GM21381 (cell line): ENCODE results near the gene RBM20.
"Not testable (repeated sequence)": the region's sequence is repeated elsewhere in the genome, so short reads cannot be mapped to it uniquely, and the experiment has no call there.

ENCODE experiments used
- ATAC-seq: cut with Tn5 transposase; IDR thresholded peaks from one replicate; pipeline ENCODE4 v1.9.1; 2021; ENCODE audit warnings: mild to moderate bottlenecking, moderate library complexity; ENCODE audit not compliant: unreplicated experiment

Gene RBM20

DNA sequence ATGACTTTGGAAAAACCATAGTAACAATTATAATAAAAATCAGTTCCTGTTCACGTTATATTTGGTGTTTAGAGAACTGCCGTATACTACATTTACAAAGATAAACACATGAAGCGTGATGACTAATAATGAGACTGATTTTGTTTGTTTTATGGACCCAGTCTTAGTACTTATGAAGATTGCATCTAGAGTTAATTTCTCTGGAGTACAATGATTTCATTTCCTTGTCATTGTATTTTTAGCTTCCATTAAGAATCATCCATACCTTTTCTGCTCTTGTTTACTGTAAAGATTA is 2.9 kb downstream of the RBM20 start:
- no peak for ATAC-seq

DNA sequence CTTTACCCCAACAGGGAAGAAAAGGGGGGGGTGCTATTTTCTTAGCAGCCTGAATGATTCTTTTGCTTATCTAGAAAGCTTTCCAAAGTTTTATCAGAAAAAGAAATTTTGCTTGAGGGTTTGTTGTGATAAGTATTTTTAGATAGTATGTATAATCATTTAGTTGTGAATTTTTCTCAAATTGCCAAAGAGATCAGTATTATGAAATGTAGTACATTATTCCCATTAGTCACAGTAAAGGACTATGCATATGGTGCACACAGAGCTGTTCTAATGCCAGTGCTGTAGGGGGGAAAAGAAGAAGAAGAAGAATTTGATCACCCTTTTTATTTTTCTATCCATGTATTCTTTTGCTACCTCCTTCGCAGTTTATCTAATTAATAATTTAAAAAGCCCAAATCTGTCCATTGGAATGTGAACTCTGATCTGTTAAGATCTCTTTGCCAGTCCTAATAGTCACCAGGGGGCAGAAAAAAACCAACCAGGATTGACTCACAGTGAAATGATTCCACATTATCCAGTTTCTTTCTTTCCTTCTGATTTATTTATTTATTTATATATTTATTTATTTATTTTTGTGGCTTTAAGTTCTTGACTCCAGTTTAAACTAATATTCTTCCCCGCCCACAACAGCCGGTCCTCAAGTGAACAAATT is 4.7 kb downstream of the RBM20 start:
- no peak for ATAC-seq

DNA sequence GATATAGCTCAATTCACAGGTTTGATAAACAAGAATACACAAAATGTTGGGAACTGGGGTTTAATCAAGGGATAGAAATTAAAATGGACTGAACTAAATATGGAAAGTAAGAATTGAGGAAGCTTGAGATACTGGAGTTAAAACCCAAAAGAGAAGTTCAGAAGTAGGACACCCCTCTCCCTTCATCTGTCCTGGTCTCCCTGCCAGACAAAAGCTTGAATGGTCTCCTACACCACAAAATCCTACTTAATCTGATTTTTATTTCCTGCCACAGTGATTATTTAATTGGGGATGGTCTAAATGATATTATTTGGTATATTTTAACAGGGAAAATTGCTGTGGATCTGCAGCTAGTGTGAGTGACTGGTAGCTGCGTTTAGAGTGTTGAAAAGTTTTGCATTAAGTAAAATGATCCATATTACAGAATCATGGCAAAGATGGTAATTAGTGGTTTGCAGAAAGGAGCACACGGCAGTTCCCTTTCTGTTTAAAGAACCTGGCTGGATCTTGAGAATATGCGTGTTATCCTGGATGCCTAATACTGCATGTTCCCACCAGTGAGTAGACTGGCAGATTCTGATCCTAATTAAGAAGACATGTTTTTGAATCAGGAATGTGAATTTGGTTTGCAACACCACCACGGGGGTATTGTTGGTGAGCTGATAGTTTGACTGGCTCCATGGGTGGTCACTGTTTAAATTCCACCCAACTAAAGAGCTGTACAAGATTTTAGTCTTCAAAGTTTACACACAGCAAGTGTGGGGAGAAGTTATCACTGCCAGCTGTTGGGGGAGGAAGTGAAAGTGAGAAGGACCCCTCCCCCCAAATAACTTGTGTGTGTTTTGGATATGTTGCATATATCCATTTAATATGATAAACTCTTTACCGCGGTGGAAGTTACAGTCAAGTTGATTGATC is 5.5 kb downstream of the RBM20 start:
- no peak for ATAC-seq

DNA sequence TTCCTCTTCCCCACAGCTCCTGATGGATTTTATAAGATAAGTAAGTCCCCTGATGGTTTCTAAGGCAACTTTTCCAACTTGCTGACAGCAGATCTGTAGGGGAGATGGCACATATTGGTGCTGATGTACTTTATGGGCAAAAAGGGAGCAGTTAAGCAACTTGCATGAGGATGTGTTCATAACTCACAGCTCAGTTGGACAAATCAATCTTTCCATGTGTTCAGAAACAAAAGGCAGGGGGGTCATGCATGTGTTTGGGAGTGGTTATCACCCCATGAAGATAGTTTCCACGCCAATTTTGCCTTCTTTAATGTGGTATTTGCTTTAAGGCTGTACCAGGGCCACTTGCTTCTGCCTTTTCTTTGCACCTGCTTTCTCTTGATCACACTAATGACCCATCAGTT is 6.1 kb downstream of the RBM20 start:
- no peak for ATAC-seq

DNA sequence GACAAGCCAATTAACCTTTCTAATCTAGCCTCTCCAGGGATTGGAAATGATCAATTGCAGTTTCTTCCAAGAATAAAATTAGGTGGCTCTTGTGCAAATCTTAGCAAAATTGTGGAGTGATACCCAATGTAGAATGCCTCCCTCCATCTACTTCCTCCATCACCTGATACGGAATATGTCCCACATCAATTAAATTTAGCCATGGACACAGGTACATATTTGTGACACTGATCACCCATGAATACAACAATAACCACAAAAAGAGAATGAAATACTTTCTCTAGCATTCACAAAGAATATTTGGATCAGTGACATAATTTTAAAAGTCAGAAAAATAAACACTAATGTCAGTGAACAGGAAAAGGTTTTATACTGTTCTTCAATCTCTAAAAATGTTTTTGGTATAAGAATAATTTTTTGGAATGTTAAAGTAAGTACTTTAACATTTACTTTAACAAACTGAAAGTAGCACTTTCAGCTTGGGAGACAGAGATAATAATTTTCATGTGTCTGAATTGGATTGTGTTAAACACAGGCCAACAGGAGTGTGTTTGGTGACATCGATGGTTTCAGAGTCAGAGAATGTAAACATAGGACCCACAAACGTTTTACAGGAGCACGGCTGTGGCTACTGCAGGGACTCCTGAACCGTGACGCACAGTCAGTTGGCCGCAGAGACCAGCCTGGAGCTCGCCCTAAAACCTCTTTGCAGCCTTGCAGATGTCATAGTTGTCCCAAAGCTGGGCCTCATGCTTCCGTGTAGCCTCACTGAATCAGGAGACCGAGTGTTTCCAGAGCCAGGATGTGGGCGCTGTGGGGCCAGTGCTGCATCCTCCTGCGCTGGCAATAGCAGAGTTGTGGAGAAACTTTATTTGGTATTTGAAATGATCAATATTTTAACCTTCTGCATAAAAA is 7.2 kb downstream of the RBM20 start:
- peak; percentile 59 for ATAC-seq

DNA sequence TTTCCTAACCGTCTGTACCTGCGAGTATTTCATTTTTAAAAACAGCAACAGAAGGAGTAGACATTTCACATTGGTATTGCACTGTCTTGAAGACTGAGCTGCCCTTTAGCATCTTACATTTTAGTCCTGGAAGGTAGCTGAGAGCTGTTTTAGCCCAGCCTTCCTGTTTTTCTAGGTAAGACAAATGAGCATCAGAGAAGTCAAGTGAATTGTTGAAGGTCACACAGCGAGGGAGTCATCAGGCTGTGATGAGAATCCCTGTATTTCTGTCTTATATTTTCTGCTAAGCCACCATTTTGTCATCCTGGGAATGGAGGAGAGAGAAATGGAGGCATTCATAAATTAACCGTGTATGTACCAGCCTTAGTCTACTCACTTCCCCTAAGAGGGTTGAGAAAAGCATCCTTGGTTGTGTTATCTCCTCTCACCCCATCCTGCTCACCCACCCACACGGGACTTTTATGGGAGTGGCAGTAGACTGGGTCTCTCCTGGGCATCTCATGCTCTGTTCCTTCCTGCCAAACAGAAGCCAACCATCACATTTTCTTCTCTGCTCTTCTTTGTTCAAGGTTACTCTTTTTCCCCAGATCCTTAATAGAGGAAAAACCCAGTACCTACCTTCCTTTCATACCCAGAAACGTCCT is 8.5 kb downstream of the RBM20 start:
- no peak for ATAC-seq

DNA sequence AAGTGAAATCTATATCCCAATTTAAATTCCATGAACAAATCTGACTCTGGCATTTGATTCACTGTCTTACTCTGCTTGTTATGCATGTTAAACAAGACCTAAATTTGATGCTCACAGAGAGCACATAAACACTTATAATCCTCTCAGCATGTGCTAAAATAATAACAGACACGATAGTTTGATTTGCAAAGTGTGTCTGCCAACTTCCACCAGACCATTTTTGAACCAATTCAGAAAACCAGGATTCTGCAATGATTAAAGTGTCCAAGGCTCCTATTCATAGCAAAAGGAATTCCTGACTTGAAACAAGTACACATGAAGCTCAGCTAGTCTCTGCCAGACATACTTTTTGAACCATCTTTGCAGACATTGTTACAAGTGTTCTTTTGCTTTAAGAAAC is 11.2 kb downstream of the RBM20 start:
- no peak for ATAC-seq

DNA sequence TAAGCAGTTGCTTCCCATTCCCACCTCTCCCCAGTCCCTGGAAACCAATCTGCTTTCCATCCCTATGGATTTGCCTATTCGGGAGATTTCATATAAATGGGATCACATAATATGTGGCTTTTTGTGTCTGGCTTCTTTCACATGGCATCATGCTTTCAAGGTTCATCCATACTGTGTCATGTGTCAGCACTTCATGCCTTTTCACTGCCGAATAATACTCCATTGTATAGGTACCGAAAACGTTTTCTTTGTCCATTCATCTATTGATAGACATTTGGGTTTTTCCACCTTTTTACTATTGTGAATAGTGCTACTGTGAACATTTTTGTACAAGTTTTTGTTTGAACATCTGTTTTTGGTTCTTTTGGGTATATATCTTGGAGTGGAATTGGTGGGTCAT is 12.5 kb downstream of the RBM20 start:
- no peak for ATAC-seq

DNA sequence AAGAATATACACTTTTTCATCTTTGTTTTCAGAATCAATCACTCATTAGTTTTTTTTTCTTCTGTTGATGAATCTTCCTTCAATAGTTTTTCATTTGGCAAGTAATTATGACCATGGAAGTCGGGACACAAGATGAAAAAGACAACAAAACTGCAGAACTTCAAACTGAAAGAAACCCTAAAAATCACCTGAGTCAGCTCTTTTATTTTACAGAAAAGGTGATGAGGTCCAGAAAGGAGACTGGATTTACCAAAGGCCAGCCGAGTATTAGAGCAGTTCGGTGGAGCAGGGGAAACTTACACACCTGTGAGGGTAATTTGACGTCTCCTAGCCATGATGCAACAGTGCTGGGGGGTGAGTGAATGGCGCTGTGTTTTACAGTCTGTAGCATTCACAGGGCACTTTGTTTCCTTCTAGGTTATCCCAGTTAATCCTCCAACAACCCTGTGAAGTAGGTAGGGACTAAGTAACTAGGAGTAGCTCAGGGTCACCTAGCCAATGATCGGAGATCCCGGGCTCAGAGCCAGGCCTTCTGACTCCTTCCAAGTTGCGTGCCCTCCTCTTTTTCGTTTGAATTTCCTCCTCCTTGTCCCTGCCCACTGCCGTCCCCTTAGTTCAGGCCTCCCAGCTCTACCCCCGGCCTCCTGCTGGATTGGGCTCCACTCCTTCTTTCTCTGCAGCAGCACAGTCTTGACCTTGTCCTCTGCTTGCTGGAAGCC is 14.0 kb downstream of the RBM20 start:
- no peak for ATAC-seq

DNA sequence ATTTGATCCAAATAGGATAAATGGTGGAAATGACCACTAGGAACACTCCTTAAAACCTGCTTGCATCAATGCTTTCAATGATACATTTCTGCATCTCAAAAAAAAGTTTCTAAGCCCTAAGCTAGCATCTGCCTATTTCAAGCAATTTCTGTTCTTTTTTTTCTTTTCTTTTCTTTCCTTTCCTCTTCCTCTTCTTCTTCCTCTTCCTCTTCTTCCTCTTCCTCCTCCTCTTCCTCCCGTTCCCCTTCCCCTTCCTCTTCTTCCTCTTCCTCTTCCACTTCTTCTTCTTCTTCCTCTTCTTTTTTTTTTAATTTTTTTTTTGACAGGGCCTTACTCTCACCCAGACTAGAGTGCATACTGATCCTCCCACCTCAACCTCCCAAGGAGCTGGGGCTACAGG is 15.4 kb downstream of the RBM20 start:
- no peak for ATAC-seq

DNA sequence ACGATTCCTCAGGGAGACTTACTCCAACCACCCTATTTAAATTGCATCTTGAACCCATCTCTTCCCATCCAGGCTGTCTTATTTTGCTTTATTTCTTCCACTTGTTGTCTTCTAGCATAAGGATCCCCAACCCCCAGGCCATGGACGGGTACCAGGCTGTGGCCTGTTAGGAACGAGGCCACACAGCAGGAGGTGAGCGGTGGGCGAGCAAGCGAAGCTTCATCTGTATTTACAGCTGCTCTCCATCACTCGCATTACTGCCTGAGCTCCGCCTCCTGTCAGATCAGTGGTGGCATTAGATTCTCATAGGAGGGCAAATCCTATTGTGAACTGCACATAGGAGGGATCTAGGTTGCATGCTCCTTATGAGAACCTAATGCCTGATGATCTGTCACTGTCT is 16.2 kb downstream of the RBM20 start:
- ATAC-seq: not testable (repeated sequence)

DNA sequence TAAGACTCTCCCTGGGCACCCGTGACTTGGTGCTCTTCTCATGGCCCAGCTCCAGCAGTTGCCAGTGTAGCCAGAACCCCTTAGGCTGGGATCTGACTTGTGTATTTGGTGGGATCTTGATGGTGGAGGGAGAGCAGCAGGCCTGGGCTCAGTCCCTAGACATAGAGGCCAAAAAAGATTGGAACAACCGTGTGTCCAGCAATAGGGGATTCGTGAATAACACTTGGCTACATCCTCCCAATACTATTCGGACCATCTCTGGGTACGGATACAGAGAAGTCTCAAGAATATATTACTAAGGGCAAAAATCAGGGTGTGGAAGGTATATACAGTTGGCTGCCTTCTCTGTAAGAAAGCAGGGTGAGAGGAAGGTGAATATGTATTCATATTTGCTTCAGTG is 17.2 kb downstream of the RBM20 start:
- ATAC-seq: no peak

DNA sequence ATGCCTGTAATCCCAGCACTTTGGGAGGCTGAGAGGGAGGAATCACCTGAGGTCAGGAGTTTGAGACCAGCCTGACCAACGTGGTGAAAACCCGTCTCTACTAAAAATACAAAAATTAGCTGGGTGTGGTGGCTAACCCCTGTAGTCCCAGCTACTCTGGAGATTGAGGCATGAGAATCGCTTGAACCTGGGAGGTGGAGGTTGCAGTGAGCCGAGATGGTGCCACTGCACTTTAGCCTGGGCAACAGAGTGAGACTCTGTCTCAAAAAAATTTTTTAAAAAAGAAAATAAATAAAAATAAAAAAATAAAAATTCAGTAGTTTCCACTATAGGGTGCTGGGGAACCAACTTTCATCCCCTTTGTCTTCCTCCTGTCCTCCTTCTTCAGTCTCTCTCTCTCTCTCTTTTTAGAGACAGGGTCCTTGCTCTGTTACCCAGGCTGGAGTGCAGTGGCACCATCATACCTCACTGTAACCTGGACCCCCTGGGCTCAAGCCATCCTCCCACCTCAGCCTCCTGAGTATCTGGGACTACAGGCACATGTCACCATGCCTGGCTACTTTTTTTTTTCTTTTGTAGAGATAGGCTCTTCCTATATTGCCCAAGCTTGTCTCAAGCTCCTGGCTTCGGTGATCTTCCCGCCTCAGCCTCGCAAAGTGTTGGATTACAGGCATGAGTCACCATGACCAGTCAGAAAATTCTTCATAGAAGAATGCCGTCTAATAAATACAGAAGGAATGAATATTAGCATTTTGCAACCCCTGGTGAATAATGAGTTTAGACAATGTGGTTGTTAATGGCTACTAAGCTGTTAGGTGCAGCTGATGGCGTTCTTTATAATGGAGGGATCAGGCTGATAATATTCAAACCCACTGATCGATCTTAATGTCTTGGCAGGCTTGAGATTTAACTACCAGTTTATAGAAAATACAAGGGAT is 20.6 kb downstream of the RBM20 start:
- no peak for ATAC-seq

DNA sequence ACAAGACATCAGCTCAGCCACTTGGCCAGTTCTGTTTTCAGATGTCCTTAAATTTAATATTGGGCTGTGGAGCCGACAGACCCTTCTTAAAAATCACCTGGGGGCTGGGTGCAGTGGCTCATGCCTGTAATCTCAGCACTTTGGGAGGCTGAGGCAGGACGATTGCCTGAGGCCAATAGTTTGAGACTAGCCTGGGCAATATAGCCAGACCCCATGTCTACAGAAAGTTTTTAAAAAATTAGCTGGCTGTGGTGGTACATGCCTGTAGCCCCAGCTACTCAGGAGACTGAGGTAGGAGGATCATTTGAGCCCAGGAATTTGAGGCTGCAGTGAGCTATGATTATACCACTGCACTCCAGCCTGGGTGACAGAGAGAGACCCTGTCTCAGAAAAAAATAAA is 22.1 kb downstream of the RBM20 start:
- ATAC-seq: not testable (repeated sequence)

DNA sequence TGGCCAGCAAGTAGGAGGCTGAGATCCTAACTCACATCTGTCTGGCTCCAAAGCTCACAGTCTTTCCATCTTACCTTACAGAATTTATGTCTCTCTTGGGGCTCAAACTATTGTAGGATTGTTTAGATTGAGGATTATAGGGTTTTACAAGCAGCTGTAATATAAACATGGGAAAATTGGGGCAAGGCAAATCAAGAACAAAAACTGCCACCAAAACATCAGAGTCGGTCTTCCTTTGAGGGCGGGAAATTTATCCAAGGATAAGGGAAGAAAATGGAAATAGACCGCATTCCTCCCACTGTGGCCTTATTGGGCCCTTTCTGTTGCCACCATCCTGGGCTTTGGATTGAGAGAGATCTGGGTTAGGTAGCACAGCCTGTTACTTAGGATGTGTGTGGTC is 22.5 kb downstream of the RBM20 start:
- ATAC-seq: no peak

DNA sequence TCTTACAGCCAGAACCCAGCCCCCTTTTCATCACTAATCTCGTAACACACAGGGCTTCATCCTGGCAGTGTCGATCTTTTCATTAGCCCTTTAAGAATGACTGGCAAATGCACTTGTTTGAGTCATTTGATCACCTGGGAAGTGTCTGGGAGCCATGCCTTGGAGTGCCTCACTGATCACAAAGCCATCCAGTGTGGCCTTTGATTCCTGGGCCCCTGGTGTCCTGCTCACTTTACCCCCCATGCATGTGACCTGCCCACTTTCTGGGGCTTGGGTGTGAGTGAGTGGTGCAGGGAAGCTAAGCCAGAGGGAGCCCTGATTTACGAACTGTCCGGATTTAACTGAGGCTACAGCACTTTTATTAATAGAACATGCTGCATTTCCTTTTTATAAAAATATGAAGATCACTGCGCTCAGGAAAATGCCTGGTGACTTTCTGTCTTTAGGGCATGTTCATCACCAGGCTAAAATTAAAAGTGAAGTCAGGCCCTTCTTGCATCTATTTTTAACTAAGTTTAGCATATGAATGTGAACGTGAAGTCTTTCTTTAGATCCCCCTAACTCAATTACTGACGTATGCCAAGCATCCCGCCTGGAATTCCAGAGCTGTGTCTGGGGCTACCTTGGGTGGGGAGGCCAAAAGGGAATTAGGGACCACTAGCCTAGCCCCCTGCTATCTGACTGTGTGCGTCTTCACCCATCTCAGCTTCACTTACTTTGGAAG is 23.6 kb downstream of the RBM20 start:
- ATAC-seq: no peak

DNA sequence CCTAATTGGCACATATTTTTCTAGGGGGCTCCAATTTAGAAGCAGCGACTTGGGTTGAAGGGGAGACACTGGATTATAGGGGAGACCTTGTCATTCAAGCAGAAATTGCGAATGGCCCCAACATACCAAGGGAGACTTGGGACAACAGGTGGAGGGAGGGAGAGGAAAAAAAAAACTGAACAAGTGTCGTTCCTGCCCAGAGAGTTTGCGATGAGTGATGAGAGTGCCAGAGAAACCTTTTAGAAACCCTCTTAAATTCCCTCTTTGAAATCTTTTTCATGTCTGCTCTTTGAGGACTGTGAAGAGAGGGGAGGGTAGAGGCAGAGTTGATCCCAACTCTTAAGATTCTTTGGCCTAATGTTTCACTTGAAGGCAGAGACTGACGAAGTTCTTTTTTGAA is 24.3 kb downstream of the RBM20 start:
- ATAC-seq: no peak

DNA sequence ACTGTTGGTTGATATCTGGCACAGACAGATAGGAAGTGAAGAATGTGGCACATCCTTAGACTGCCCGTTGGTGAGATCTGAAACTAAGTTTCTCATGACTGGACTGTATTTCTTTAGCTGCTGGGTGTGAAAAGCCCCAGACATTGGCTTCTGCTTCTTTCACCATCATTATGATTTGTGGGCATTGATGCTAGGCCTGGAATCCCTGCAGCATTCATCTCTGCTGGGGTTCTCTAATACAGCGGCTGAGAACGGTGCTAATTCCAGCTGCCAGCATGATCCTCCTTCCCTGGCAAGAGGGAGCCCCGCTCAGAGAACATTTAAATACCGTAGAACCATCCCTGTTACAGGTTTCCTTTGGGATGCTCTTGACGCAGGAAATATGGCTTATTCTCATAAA is 26.2 kb downstream of the RBM20 start:
- no peak for ATAC-seq
